Duodenal mucosa (tissue), 2 donors: ENCODE data around the gene PTPN1.
"Not testable (repeated sequence)": the region's sequence is repeated elsewhere in the genome, so short reads cannot be mapped to it uniquely, and the experiment has no call there.

Experiments
- H3K27ac ChIP-seq: one replicate; pipeline ENCODE4 v1.7.0; 2013; ENCODE audit warnings: low read depth, low read length
- H3K27me3 ChIP-seq, 2 donors: one replicate each; pipeline ENCODE4 v1.7.0; 2013; ENCODE audit warnings: low read length in 2 of 2, control low read depth in 1 of 2; ENCODE audit not compliant: insufficient read depth in 2 of 2, control insufficient read depth in 1 of 2
- H3K36me3 ChIP-seq, 2 donors: one replicate each; pipeline ENCODE4 v1.7.0; 2013; ENCODE audit warnings: low read length in 2 of 2, control low read depth in 1 of 2; ENCODE audit not compliant: insufficient read depth in 2 of 2, control insufficient read depth in 1 of 2
- H3K4me1 ChIP-seq, 2 donors: one replicate each; pipeline ENCODE4 v1.7.0; 2013; ENCODE audit warnings: low read length in 2 of 2, control low read depth in 1 of 2; ENCODE audit not compliant: insufficient read depth in 2 of 2, control insufficient read depth in 1 of 2
- H3K4me3 ChIP-seq, 2 donors: one replicate each; pipeline ENCODE4 v1.7.0; 2013; ENCODE audit warnings: low read length in 2 of 2, low read depth in 1 of 2
- H3K9ac ChIP-seq, 2 donors: one replicate each; pipeline ENCODE4 v1.7.0; 2013; ENCODE audit warnings: low read length in 2 of 2, low read depth in 1 of 2
- H3K9me3 ChIP-seq, 2 donors: one replicate each; pipeline ENCODE4 v1.7.0; 2013; ENCODE audit warnings: low read length in 2 of 2, control low read depth in 1 of 2; ENCODE audit not compliant: control insufficient read depth in 1 of 2

PTPN1 gene

GRCh38 chr20:50532221-50532620 is 22.0 kb downstream of the PTPN1 start:
- Histone ChIP-seq H3K36me3 (no peaks in the 10 kb centered on the region), H3K9me3 (no peaks in the 10 kb centered on the region), H3K9ac (no peak overlapping the region), H3K27me3 (no peaks in the 10 kb centered on the region), H3K4me3 (no peak overlapping the region), H3K27ac (no peak overlapping the region), H3K4me1 (peaks cover 12 to 30% of the 10 kb centered on the region in 2 donors)

GRCh38 chr20:50533061-50533460 is 22.9 kb downstream of the PTPN1 start:
- H3K4me3 ChIP-seq: no peak overlapping the region
- H3K4me1 ChIP-seq: peaks cover 5 to 29% of the 10 kb centered on the region in 2 donors
- H3K9ac ChIP-seq: no peak overlapping the region
- H3K9me3 ChIP-seq: no peaks in the 10 kb centered on the region
- H3K27ac ChIP-seq: no peak overlapping the region
- no peaks in the 10 kb centered on the region for H3K27me3 ChIP-seq
- H3K36me3 ChIP-seq: no peaks in the 10 kb centered on the region

- H3K27ac ChIP-seq: no peak overlapping the region
- H3K4me1 ChIP-seq: peaks cover 4 to 28% of the 10 kb centered on the region in 2 donors
- H3K9ac ChIP-seq: no peak overlapping the region
- H3K9me3 ChIP-seq: no peaks in the 10 kb centered on the region
- H3K36me3 ChIP-seq: no peaks in the 10 kb centered on the region
- no peaks in the 10 kb centered on the region for H3K27me3 ChIP-seq
- no peak overlapping the region for H3K4me3 ChIP-seq
These were observed 23.3 kb downstream of the PTPN1 start for GRCh38 chr20:50533464-50533863.

GRCh38 chr20:50534567-50534966 is 24.4 kb downstream of the PTPN1 start:
- H3K9ac ChIP-seq: no peak overlapping the region
- no peak overlapping the region for H3K27ac ChIP-seq
- H3K36me3 ChIP-seq: no peaks in the 10 kb centered on the region
- no peaks in the 10 kb centered on the region for H3K27me3 ChIP-seq
- H3K4me3 ChIP-seq: no peak overlapping the region
- H3K4me1 ChIP-seq: peaks cover 4 to 22% of the 10 kb centered on the region in 2 donors
- H3K9me3 ChIP-seq: no peaks in the 10 kb centered on the region

- Histone ChIP-seq H3K27me3 (no peaks in the 10 kb centered on the region), H3K4me1 (peaks cover 4 to 22% of the 10 kb centered on the region in 2 donors), H3K27ac (no peak overlapping the region), H3K9me3 (no peaks in the 10 kb centered on the region), H3K9ac (no peak overlapping the region), H3K36me3 (no peaks in the 10 kb centered on the region), H3K4me3 (no peak overlapping the region)
These were observed 25.0 kb downstream of the PTPN1 start for GRCh38 chr20:50535162-50535561.

- Histone ChIP-seq H3K27me3 (no peaks in the 10 kb centered on the region), H3K4me1 (peaks cover 13 to 32% of the 10 kb centered on the region in 2 donors), H3K27ac (no peak overlapping the region), H3K9ac (no peak overlapping the region), H3K9me3 (no peaks in the 10 kb centered on the region), H3K36me3 (no peaks in the 10 kb centered on the region), H3K4me3 (no peak overlapping the region)
These were observed 26.1 kb downstream of the PTPN1 start for GRCh38 chr20:50536333-50536732.

- Histone ChIP-seq H3K27me3 (no peaks in the 10 kb centered on the region), H3K27ac (no peak overlapping the region)
These were observed 27.5 kb downstream of the PTPN1 start for GRCh38 chr20:50537546-50538201.

GRCh38 chr20:50538276-50538675 is 28.1 kb downstream of the PTPN1 start:
- no peaks in the 10 kb centered on the region for H3K27me3 ChIP-seq
- H3K4me3 ChIP-seq: no peak overlapping the region
- no peaks in the 10 kb centered on the region for H3K9me3 ChIP-seq
- H3K4me1 ChIP-seq: peaks cover 18 to 36% of the 10 kb centered on the region in 2 donors
- no peak overlapping the region for H3K27ac ChIP-seq
- H3K9ac ChIP-seq: no peak overlapping the region
- H3K36me3 ChIP-seq: no peaks in the 10 kb centered on the region

More at GRCh38 chr20:50537546-50538201, 27.5 kb downstream of the PTPN1 start:
- Histone ChIP-seq H3K9ac (no peak overlapping the region), H3K4me3 (no peak overlapping the region), H3K4me1 (peaks cover 18 to 36% of the 10 kb centered on the region in 2 donors), H3K9me3 (no peaks in the 10 kb centered on the region), H3K36me3 (no peaks in the 10 kb centered on the region)

- not testable (repeated sequence) for H3K9me3 ChIP-seq, H3K27ac ChIP-seq, H3K9ac ChIP-seq, H3K4me3 ChIP-seq, H3K27me3 ChIP-seq, H3K36me3 ChIP-seq
- H3K4me1 ChIP-seq: peaks cover 18 to 36% of the 10 kb centered on the region in 2 donors
These were observed 29.6 kb downstream of the PTPN1 start for GRCh38 chr20:50539798-50540197.

- no peaks in the 10 kb centered on the region for H3K27me3 ChIP-seq
- H3K27ac ChIP-seq: peak overlapping the region; percentile 28
- H3K9ac ChIP-seq: no peak overlapping the region
- H3K4me1 ChIP-seq: peaks cover 20 to 26% of the 10 kb centered on the region in 2 donors
- no peaks in the 10 kb centered on the region for H3K36me3 ChIP-seq
- no peaks in the 10 kb centered on the region for H3K9me3 ChIP-seq
- H3K4me3 ChIP-seq: no peak overlapping the region
These were observed 30.7 kb downstream of the PTPN1 start for GRCh38 chr20:50540620-50541605.
